ENCODE data around the gene FAIM2.

The FAIM2 gene

DNA sequence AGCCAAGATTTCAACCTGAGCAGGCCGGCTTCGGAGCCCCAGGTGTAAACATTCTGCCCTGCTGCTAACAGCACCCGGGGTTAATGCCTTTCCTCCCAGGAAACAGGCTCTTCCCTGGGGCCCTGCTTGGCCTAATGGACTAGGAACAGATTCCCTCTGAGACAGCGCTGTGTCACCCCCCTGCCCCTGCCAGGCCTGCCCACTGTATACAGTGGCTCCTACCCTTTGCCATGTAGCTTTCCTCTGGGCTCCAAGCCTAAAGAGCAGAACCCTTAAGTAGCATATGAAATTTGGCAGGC lies 32.5 kb downstream of the FAIM2 start:
- FAIRE-seq (no peak), DNase-seq (ENCODE audit: insufficient read length, low spot score) (no peak)
- TF ChIP-seq CTCF (IDR thresholded peaks at IDR 0.05; ENCODE audit: insufficient read depth, missing control alignments), result no peak

GRCh38 chr12:49870501-49871262 lies 33.0 kb downstream of the FAIM2 start:
- DNase-seq (ENCODE audit: insufficient read length, low spot score), result no peak
- no peak for FAIRE-seq
- no peak for TF ChIP-seq CTCF (IDR thresholded peaks at IDR 0.05; ENCODE audit: insufficient read depth, missing control alignments)

GRCh38 chr12:49869816-49870500 lies 33.7 kb downstream of the FAIM2 start:
- TF ChIP-seq CTCF (IDR thresholded peaks at IDR 0.05; ENCODE audit: insufficient read depth, missing control alignments), result no peak
- DNase-seq (ENCODE audit: insufficient read length, low spot score), result no peak
- no peak for FAIRE-seq

GRCh38 chr12:49868952-49869815 lies 34.5 kb downstream of the FAIM2 start:
- FAIRE-seq, result no peak
- DNase-seq (ENCODE audit: insufficient read length, low spot score), result no peak
- TF ChIP-seq CTCF (IDR thresholded peaks at IDR 0.05; ENCODE audit: insufficient read depth, missing control alignments), result no peak

- no peak for DNase-seq (ENCODE audit: insufficient read length, low spot score)
- no peak for FAIRE-seq
- TF ChIP-seq CTCF (IDR thresholded peaks at IDR 0.05; ENCODE audit: insufficient read depth, missing control alignments), result no peak
Observed at GRCh38 chr12:49868449-49868848, 35.3 kb downstream of the FAIM2 start.

GRCh38 chr12:49867570-49868341 lies 35.9 kb downstream of the FAIM2 start:
- no peak for FAIRE-seq
- no peak for TF ChIP-seq CTCF (IDR thresholded peaks at IDR 0.05; ENCODE audit: insufficient read depth, missing control alignments)
- DNase-seq (ENCODE audit: insufficient read length, low spot score), result no peak
